A673 (cell line): ENCODE results near the gene CACNG4. TPM values are rescaled to one million over a fixed set of nuclear protein-coding genes. Genes with fewer than 3 reads are reported as not detected.

Experiments
- BruUV-seq: library from RNA; stranded (reverse); fragments of 400-500 nt; replicated peaks from 2 replicates; lab custom pipeline; 2021; lab: Mats Ljungman, UMichigan
- CTCF ChIA-PET: fragments of 300-600 bp; sonication (Branson Sonifier 250); formaldehyde crosslinking; loops from one replicate; lab custom pipeline; 2022; ENCODE audit warnings: antibody characterized with exemption; lab: Charles Lee
- POLR2A ChIA-PET: fragments of 300-600 bp; sonication (Branson Sonifier 250); formaldehyde crosslinking; loops from one replicate; lab custom pipeline; 2022; ENCODE audit warnings: antibody characterized with exemption; ENCODE audit not compliant: low non-redundant PET; lab: Charles Lee
- DNase-seq: peaks from one replicate; pipeline ENCODE4 v3.0.0-alpha.2; 2015; ENCODE audit warnings: low spot score
- H3K27ac ChIP-seq: fragments of 200-600 bp; sonication (generic); 2 replicates; pipeline ENCODE4 v1.5.1; 2016; ENCODE audit warnings: mixed run types, low read depth, mild to moderate bottlenecking, mixed read lengths, antibody characterized with exemption, low read length; ENCODE audit not compliant: poor library complexity, severe bottlenecking
- H3K27me3 ChIP-seq: fragments of 200-600 bp; sonication (generic); replicated peaks from 2 replicates; pipeline ENCODE4 v1.6.1; 2017; ENCODE audit warnings: mixed run types, low read depth, mild to moderate bottlenecking, mixed read lengths, antibody characterized with exemption, low read length; ENCODE audit not compliant: insufficient read depth, poor library complexity
- H3K36me3 ChIP-seq: fragments of 200-600 bp; sonication (generic); 2 replicates; pipeline ENCODE4 v1.6.1; 2016; ENCODE audit warnings: mixed run types, mild to moderate bottlenecking, mixed read lengths, antibody characterized with exemption, low read length; ENCODE audit not compliant: insufficient read depth, poor library complexity, severe bottlenecking
- H3K4me1 ChIP-seq: fragments of 200-600 bp; sonication (generic); 2 replicates; pipeline ENCODE4 v1.6.1; 2017; ENCODE audit warnings: mixed run types, mild to moderate bottlenecking, mixed read lengths, antibody characterized with exemption, low read length; ENCODE audit not compliant: insufficient read depth, poor library complexity, severe bottlenecking
- H3K4me3 ChIP-seq: fragments of 200-600 bp; sonication (generic); 2 replicates; pipeline ENCODE4 v1.5.1; 2016; ENCODE audit warnings: low read depth, mixed run types, mild to moderate bottlenecking, mixed read lengths, low read length; ENCODE audit not compliant: poor library complexity, severe bottlenecking
- H3K9me3 ChIP-seq: fragments of 200-600 bp; sonication (generic); 2 replicates; pipeline ENCODE4 v1.6.1; 2016; ENCODE audit warnings: mixed run types, low read depth, mild to moderate bottlenecking, mixed read lengths, antibody characterized with exemption, low read length; ENCODE audit not compliant: poor library complexity, severe bottlenecking
- EZH2 ChIP-seq: fragments of 200-600 bp; sonication (generic); IDR thresholded peaks from 2 replicates; pipeline ENCODE4 v1.6.1; 2017; ENCODE audit warnings: borderline replicate concordance, low read depth, mild to moderate bottlenecking, mixed read lengths, antibody characterized with exemption, low read length; ENCODE audit not compliant: poor library complexity, severe bottlenecking
- intact Hi-C: fragments of 100-400 bp; cut with micrococcal nuclease; formaldehyde crosslinking; loops from one replicate; pipeline ENCODE4 v1.10.0; 2022; ENCODE audit not compliant: unreplicated experiment
- total RNA-seq: library from RNA; stranded (reverse); gene quantifications from 2 replicates; pipeline ENCODE4 v1.2.3, GENCODE V29; 2021
- TF ChIP-seq, protein P1 (sequence below): fragments of 300-800, 200-600 bp; sonication (generic); conservative IDR thresholded peaks from 2 replicates; pipeline ENCODE4 v1.5.1; 2017; ENCODE audit warnings: low read depth, mild to moderate bottlenecking, antibody characterized with exemption, low read length, moderate library complexity, mixed read lengths

The CACNG4 gene
- total RNA-seq, 1 experiment from 2014 or later: 9.7 TPM

DNA sequence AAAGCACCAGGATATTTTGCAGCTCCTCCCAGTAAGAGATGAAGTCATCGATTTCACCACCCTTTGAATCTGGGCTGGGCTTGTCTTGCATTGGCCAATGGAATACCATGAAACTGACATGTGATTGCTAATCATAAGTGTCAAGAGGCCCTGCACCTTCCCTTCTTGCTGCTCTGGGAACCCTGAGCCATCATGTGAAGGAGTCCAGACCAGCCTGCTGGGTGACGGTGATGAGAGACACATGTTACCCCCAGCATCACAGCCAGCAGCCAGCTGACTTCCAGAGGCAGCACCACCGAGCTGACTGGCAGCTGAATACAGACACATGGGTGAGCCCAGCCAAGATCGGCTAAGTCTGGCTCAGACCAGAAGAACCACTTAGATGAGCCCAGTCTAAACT lies 43.6 kb upstream of the CACNG4 start:
- BruUV-seq: no TSS peak
- H3K9me3 ChIP-seq: no peaks in the 10 kb centered on the region
- peaks cover 2% of the 10 kb centered on the region for H3K4me1 ChIP-seq
- TF ChIP-seq EZH2: no peak
- TF ChIP-seq, protein P1, sequence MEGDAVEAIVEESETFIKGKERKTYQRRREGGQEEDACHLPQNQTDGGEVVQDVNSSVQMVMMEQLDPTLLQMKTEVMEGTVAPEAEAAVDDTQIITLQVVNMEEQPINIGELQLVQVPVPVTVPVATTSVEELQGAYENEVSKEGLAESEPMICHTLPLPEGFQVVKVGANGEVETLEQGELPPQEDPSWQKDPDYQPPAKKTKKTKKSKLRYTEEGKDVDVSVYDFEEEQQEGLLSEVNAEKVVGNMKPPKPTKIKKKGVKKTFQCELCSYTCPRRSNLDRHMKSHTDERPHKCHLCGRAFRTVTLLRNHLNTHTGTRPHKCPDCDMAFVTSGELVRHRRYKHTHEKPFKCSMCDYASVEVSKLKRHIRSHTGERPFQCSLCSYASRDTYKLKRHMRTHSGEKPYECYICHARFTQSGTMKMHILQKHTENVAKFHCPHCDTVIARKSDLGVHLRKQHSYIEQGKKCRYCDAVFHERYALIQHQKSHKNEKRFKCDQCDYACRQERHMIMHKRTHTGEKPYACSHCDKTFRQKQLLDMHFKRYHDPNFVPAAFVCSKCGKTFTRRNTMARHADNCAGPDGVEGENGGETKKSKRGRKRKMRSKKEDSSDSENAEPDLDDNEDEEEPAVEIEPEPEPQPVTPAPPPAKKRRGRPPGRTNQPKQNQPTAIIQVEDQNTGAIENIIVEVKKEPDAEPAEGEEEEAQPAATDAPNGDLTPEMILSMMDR: no peak
- no peak overlapping the region for H3K4me3 ChIP-seq
- POLR2A ChIA-PET: interaction anchor here (0.7 kb wide), 1 partner anchor 156 kb away, joined by 4 read pairs; no protein-coding TSS in a partner anchor
- CTCF ChIA-PET: no interaction called here
- DNase-seq: no peak
- no peaks in the 10 kb centered on the region for H3K36me3 ChIP-seq
- H3K27ac ChIP-seq: no peak overlapping the region
- intact Hi-C loops: no loop called here
- no peaks in the 10 kb centered on the region for H3K27me3 ChIP-seq

DNA sequence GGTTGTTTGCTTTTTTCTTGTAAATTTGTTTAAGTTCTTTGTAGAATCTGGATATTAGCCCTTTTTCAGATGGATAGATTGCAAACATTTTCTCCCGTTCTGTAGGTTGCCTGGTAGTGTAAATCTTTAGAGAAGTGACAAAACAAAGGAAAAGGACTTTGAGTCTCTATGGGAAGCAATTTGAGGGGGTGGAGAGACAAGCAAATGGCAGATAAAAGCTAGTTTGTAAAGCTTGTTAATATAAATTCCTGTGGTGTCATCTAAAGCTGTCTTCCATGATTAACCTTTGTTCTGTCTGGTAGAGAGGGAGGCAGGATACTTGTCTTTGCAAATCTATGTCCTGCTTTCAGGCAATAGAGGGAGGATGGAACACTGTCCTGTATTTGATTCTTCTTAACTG lies 40.6 kb upstream of the CACNG4 start:
- Histone ChIP-seq H3K4me1 (peaks cover 5% of the 10 kb centered on the region), H3K36me3 (no peaks in the 10 kb centered on the region), H3K9me3 (no peaks in the 10 kb centered on the region), H3K27ac (no peak overlapping the region), H3K4me3 (no peak overlapping the region), H3K27me3 (no peaks in the 10 kb centered on the region)
- TF ChIP-seq, protein P1: no peak
- no peak for TF ChIP-seq EZH2
- DNase-seq: peak; percentile 27
- ChIA-PET CTCF (no interaction called here), POLR2A (no interaction called here)
- no TSS peak for BruUV-seq
- intact Hi-C loops: no loop called here

DNA sequence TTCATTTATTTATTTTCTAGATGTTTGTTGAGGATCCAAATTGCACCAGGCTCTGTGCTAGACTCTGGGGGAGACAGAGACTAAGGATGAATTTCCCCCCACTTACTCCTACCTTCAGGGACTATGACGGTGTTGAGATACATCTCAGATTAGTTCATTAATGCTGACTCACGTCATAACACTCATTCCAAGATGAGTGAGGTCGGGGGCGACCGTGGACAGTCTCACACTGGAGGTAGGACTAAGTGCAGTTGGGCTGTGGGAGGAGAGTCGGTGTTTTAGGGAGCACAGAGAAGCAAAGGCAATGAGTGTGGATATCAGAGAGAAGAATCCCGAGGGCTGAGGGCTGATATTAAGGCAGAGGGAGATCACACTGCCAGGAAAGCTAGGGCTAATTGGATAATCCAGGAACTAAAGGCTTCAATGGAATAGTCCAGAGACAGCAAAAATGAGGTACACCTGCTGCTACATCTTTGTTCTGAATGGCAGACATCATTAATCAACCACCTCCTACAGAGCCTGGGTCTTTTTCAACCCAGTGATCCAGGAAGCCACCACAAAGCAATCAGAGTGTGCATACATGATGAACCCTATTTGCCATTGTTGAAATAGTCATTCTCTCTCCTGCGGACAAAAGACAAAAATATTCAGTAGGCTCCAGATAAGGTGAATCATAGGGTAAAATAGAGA lies 38.6 kb upstream of the CACNG4 start:
- no peak overlapping the region for H3K27ac ChIP-seq
- intact Hi-C loops: no loop called here
- no TSS peak for BruUV-seq
- H3K4me3 ChIP-seq: no peak overlapping the region
- CTCF ChIA-PET: no interaction called here
- no peaks in the 10 kb centered on the region for H3K36me3 ChIP-seq
- TF ChIP-seq, protein P1: no peak
- no peak for TF ChIP-seq EZH2
- H3K4me1 ChIP-seq: peaks cover 5% of the 10 kb centered on the region
- DNase-seq: peak; percentile 56
- H3K9me3 ChIP-seq: no peaks in the 10 kb centered on the region
- H3K27me3 ChIP-seq: no peaks in the 10 kb centered on the region
- POLR2A ChIA-PET: no interaction called here
